ENCODE results near the gene TMEM151B.

TMEM151B gene

DNA sequence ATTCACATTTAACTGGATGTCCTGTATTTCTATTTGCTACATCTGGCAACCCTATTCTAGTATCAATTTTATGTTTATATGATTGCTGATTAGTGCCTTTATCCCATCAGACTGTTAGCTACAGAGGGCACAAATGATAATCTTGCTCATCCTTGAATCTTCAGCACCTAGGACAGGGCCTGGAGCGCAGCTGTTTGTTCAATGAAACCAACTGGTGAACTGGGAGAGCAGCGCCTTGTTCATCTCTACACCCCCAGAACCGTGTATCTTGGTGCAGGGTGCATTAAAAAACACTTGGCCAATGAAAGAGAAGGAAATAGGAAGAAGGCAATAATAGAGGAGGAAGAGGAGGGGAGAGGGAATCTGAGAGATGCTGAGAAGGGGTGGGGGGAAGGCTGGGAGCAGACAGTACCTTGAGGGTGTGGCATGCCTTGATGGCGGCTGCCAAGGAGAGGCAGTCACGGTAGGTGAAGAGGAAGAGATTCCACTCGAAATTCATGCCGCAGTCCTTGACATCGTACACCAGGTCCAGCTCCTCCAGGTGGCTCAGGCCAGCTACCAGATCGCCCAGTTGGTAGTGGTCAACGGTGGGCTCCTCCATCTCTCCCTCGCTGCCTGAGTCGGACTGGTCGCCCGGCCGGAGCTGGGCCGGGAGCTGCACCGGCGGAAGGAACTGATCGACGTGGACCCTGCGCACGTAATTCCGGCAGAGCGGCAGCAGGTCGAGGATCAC lies 15.5 kb downstream of the TMEM151B start:
- no peak for DNase-seq

- no peak for DNase-seq
These were observed 16.0 kb downstream of the TMEM151B start for GRCh38 chr6:44286285-44286565.

GRCh38 chr6:44286747-44287146 lies 16.5 kb downstream of the TMEM151B start:
- no peak for DNase-seq

DNA sequence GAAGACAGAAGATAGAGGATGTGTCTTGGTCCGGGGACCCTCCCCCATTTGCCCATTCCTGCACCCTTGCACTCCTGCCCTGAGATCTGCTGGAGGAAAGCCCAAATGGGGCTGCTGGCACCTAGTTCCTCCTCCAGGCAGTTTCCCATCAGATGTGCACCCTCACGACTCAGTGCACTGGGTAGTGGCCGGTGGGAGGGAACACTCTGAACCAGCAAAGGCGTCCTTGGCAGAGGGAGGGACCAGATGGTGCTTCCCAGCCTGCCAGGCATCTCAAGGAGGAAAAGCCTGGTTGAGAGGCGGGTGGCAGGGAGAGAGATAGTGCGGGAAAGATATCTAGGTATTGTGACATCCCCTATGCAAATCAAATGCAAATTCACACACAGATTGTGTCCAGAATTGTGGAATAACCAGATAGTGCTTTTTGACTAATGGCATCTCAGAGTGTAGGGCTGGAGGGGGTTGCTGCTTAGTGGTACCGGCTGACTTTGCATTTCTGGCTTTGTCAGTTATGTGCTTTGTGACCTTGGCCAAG lies 19.5 kb downstream of the TMEM151B start:
- no peak for DNase-seq

GRCh38 chr6:44291841-44292240 lies 21.6 kb downstream of the TMEM151B start:
- DNase-seq, result no peak

DNA sequence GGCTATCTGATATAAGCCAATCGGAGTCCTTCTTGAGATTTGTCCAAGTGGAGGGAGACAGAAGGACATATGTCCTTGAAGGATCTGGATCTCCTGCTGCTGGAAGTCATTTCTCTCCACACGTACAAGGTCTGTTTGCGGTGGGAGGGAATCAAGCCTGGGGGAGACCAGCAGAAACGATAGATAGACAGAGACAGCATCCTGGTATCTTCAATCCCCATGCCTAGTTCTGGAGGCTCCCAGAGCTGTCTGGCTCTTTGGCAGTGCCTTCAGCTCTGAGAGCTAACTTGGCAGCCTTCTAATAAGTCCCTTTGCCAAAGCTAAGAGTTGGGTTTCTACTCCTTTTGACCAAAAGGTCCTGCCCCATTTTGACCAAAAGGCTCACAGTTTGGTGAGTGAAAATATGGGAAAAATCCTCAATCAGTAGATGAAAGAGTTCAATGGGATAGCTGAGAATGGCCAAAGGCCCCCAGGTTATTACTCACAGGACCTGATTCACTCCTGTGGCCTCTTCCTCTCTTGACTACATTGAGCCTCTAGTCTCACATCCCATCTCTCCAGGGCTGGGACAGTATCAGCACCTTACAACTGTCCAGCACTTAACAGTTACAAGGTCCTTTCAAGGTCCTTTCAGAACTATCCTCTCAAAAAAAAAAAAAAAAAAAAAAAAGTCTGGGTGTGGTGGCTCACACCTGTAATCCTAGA lies 22.6 kb downstream of the TMEM151B start:
- DNase-seq, result no peak

DNA sequence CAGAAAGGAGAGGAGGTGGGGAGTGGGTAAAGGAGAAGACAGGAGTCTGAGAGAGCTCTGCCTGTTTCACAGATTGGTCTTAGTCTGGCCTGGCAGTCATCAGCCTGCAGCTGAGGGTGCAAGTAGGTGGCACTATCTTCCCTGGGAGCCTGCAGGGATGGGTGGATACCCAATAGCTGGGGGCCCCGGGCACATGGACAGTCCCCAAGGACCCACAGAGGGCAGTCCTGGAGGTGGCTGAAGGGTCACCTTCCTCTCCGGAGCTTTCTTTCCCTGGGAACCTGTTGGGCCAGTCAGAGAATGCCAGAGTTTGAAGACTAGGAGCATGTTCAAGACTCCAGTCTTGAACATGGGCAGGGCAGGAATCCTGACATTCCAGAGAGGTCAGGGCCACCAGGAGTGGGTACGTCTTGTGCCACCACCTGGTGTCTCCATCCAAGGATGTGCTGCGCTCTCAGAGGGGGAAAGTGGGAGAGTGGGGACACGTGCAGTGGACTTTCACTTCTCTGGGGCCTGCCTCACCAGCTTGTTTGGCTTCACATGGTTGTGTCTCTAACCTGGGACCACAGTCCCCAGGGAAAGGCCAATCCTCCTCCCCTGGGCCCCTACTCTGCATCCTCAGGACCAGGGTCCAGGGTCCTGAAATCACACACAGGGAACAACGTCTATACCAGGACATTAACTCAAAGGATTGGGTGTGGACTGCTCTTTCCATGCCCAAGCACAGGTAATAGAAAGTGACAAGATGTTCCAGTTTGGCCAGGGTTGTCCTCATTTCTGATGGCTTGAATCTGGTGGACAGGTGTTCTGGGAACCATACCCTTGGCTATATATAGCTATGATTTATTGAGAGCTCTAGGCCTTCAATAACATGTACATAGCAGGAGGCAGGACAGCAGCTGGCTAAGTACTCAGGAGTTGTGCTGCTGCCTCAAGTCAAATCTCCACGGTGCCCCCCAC lies 24.9 kb downstream of the TMEM151B start:
- no peak for DNase-seq

- no peak for DNase-seq
These were observed 27.1 kb downstream of the TMEM151B start for GRCh38 chr6:44297063-44298038.

GRCh38 chr6:44298055-44298803 lies 28.0 kb downstream of the TMEM151B start:
- DNase-seq, result no peak

DNA sequence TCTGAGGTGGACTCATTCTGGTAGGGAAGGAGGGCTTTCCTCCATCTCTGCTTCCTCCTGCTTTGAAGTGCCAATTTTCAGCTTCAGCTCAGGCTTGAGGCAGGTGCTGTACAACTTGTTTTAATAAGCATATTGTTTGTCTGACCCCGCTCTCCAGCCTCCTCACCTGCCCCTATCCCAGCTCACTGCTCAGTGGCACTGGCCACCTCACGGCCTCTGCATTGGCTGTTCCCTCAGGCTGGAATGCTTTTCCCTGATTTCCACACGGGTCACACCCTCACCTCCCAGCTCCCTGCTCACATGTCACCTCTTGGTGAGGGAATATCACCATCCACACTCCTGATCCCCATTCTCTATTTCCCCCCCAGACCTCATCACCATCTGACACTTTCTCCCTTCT lies 28.6 kb downstream of the TMEM151B start:
- DNase-seq, result no peak

- no peak for DNase-seq
These were observed 30.1 kb downstream of the TMEM151B start for GRCh38 chr6:44300292-44300823.

DNA sequence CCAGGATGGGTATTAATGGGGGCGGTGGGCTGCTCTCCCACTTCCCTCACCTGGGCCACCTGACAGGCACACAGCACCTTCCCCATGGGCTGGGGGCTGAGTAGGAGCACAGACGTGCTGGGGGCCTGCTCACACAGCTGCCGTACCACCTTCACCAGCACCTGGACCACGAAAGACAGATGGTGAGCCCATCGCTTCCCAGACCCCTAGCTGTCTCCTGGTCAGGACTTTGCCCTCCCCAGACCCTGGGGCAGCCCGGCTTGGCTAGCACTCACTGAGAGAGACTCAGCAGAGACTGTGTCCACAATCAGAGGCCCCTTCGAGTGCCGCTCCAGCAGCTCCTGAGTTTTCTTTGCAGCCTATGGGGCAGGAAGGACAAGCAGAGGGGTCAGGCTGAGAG lies 30.9 kb downstream of the TMEM151B start:
- DNase-seq, result no peak

GRCh38 chr6:44301782-44302564 lies 31.7 kb downstream of the TMEM151B start:
- no peak for DNase-seq

GRCh38 chr6:44302856-44303255 lies 32.6 kb downstream of the TMEM151B start:
- no peak for DNase-seq

- DNase-seq, result no peak
These were observed 33.6 kb downstream of the TMEM151B start for GRCh38 chr6:44303842-44304241.

DNA sequence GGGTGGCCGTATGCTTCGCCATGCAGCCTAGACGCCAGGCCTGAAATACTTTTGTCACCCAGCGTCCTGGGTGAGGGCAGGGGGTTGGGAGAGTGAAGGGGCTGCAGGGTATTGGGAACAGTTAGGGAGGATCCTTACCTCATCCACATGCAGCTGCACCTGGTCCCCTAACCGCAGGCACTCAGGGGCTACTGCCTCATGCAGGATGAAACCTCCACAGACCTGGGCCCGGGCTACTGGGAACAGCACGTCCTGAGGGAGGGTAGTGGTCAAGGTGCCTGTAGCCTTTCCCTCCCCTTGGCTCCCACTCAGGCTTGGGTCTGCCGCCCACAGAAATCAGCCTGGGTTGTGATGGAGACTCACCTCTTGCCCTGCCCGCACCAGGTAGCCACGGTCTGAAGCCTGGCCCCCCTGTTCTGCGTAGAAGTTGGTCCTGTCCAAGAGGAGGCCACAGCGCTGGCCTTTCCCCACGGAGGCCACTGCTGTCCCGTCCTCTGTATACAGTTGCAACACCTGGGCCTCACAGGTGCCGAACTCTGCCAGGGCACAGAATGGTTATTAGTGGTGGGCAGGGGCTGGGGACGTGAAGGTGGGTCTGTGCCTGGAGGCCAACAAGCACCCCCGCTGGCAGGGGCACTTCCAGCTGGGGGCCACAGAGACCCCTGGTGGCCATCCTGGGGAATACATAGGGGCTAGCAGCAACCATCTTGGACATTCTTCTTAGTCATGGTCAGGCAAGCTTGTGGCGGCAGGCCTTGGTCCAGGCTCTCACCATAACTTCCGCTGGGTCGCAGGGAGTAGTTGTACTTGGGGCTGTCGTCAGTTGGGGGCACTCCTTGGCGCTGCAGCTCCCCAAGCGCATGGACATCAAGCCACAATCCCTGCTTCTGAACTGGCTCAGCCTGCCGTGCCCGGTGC lies 34.3 kb downstream of the TMEM151B start:
- DNase-seq, result no peak

DNA sequence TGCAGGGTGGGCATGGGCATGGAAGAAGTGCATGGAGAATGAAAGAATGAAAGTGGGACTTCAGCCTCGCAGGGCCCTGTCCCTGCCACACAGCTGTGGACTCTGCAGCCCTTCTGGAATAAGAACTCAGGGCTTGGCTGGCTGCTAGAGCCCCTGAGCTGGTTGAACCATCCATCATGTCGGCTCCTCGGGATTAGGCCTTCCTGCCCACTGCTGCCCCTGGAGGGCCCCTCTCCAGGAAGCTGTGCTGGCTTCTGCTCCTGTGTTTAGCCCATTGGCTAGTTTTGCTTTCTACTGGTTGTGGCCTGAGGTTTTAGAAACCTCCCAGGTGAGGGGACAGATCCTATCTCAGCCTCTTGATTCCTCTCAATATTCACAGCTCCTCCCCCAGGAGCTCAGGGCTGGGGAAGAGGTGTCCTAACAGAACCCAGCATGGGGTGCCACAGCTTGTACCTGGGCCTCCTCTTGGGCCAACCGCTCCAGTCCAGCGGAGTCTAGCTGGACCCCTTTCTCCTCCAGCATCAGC lies 35.0 kb downstream of the TMEM151B start:
- DNase-seq, result no peak

- DNase-seq, result no peak
These were observed 36.5 kb downstream of the TMEM151B start for GRCh38 chr6:44306710-44307109.

GRCh38 chr6:44307217-44307616 lies 37.0 kb downstream of the TMEM151B start:
- no peak for DNase-seq

Data from NCI-H187 treated with DMSO at 0.1 percent for 48 hours (cell line).